Medulla oblongata (tissue), 1 donor: Measurements from ENCODE around the gene MRTFB.
"Not testable (repeated sequence)": the region's sequence is repeated elsewhere in the genome, so short reads cannot be mapped to it uniquely, and the experiment has no call there.

Source experiments
- DNase-seq: peaks from one replicate; pipeline ENCODE4 v3.0.0-alpha.2; 2015; ENCODE audit errors: extremely low spot score

The MRTFB gene

GRCh38 chr16:14105760-14106375 lies 34.7 kb downstream of the MRTFB start:
- no peak for DNase-seq

- DNase-seq = no peak
These were observed 35.3 kb downstream of the MRTFB start for GRCh38 chr16:14106457-14106856.

- DNase-seq = no peak
These were observed 35.8 kb downstream of the MRTFB start for GRCh38 chr16:14106961-14107360.

- no peak for DNase-seq
These were observed 38.1 kb downstream of the MRTFB start for GRCh38 chr16:14109077-14109775.

GRCh38 chr16:14109782-14110727 lies 38.9 kb downstream of the MRTFB start:
- no peak for DNase-seq

GRCh38 chr16:14110728-14111251 lies 39.7 kb downstream of the MRTFB start:
- no peak for DNase-seq

GRCh38 chr16:14111713-14112538 lies 40.8 kb downstream of the MRTFB start:
- DNase-seq = peak; percentile 34

- no peak for DNase-seq
These were observed 41.4 kb downstream of the MRTFB start for GRCh38 chr16:14112539-14112856.

GRCh38 chr16:14113344-14113743 lies 42.2 kb downstream of the MRTFB start:
- DNase-seq = no peak

GRCh38 chr16:14117051-14117450 lies 45.9 kb downstream of the MRTFB start:
- no peak for DNase-seq

GRCh38 chr16:14119799-14120198 lies 48.7 kb downstream of the MRTFB start:
- DNase-seq = no peak

- no peak for DNase-seq
These were observed 49.2 kb downstream of the MRTFB start for GRCh38 chr16:14120335-14120734.

GRCh38 chr16:14121142-14121541 lies 50.0 kb downstream of the MRTFB start:
- DNase-seq = peak; percentile 7

GRCh38 chr16:14121872-14122271 lies 50.8 kb downstream of the MRTFB start:
- DNase-seq = no peak

GRCh38 chr16:14122430-14122829 lies 51.3 kb downstream of the MRTFB start:
- not testable (repeated sequence) for DNase-seq

- DNase-seq = no peak
These were observed 54.0 kb downstream of the MRTFB start for GRCh38 chr16:14125000-14125681.

GRCh38 chr16:14125708-14126107 lies 54.6 kb downstream of the MRTFB start:
- DNase-seq = no peak

GRCh38 chr16:14128097-14128496 lies 57.0 kb downstream of the MRTFB start:
- no peak for DNase-seq

- DNase-seq = no peak
These were observed 58.4 kb downstream of the MRTFB start for GRCh38 chr16:14129502-14129901.

- no peak for DNase-seq
These were observed 60.9 kb downstream of the MRTFB start for GRCh38 chr16:14131774-14132695.
